Ectodermal cell (in vitro differentiated cells): ENCODE data around the gene AMBN.

ENCODE experiments used
- H3K27ac ChIP-seq: 2 replicates; pipeline ENCODE4 v1.7.0; 2013; ENCODE audit warnings: mild to moderate bottlenecking, low read depth, low read length; ENCODE audit not compliant: insufficient read depth, poor library complexity, severe bottlenecking
- H3K27me3 ChIP-seq: 2 replicates; pipeline ENCODE4 v1.7.0; 2013; ENCODE audit warnings: mild to moderate bottlenecking, low read length; ENCODE audit not compliant: insufficient read depth, control insufficient read depth, poor library complexity, severe bottlenecking
- H3K36me3 ChIP-seq: one replicate; pipeline ENCODE4 v1.7.0; 2013; ENCODE audit warnings: low read length; ENCODE audit not compliant: control insufficient read depth, insufficient read depth
- H3K4me1 ChIP-seq: one replicate; pipeline ENCODE4 v1.7.0; 2013; ENCODE audit warnings: low read length; ENCODE audit not compliant: control insufficient read depth, insufficient read depth
- H3K4me3 ChIP-seq: 2 replicates; pipeline ENCODE4 v1.7.0; 2013; ENCODE audit warnings: low read depth, low read length, control low read depth; ENCODE audit not compliant: insufficient read depth
- H3K9me3 ChIP-seq: 2 replicates; pipeline ENCODE4 v1.7.0; 2013; ENCODE audit warnings: mild to moderate bottlenecking, low read length, moderate library complexity; ENCODE audit not compliant: control insufficient read depth
- WGBS, 2 experiments: methylation state at CpG; one replicate each; pipeline ENCODE4 v1.1.7; 2013; ENCODE audit warnings: missing lambda C conversion rate in 2 of 2; 5-methylcytosine and 5-hydroxymethylcytosine counted together

The AMBN gene

DNA sequence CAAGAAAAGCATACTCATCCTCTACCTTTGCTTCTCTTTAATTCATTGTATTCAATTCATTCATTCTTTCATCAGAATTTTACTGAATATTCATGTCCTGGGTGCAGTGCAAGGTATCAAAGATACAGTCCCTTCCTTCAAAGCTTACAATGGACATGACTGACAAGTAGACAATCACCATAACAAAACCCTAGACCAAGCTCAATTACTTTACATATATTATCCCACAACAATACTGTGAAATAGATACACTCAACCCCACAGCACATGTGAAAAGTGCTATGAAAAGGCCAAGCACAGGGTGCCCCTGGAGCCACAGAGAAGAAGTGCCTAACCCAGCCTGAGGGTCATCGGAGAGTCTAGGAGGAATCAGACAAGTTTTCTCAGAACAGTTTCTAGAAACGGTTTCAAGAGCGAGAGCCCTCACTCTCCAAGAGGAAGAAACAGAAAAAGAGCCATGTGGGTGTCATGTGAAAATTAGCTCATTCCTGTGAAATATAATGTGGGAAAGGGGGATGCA, 15.3 kb downstream of the AMBN start:
- no peak overlapping the region for H3K27ac ChIP-seq
- H3K27me3 ChIP-seq = no peaks in the 10 kb centered on the region
- no peaks in the 10 kb centered on the region for H3K36me3 ChIP-seq
- 93 to 94% methylated on average over 3 of the region's 3 CpGs for WGBS, 2 experiments
- no peaks in the 10 kb centered on the region for H3K9me3 ChIP-seq
- no peaks in the 10 kb centered on the region for H3K4me1 ChIP-seq
- no peak overlapping the region for H3K4me3 ChIP-seq

GRCh38 chr4:70608324-70608723, 16.3 kb downstream of the AMBN start:
- H3K27ac ChIP-seq = no peak overlapping the region
- 93 to 94% methylated on average over 2 of the region's 2 CpGs for WGBS, 2 experiments

DNA sequence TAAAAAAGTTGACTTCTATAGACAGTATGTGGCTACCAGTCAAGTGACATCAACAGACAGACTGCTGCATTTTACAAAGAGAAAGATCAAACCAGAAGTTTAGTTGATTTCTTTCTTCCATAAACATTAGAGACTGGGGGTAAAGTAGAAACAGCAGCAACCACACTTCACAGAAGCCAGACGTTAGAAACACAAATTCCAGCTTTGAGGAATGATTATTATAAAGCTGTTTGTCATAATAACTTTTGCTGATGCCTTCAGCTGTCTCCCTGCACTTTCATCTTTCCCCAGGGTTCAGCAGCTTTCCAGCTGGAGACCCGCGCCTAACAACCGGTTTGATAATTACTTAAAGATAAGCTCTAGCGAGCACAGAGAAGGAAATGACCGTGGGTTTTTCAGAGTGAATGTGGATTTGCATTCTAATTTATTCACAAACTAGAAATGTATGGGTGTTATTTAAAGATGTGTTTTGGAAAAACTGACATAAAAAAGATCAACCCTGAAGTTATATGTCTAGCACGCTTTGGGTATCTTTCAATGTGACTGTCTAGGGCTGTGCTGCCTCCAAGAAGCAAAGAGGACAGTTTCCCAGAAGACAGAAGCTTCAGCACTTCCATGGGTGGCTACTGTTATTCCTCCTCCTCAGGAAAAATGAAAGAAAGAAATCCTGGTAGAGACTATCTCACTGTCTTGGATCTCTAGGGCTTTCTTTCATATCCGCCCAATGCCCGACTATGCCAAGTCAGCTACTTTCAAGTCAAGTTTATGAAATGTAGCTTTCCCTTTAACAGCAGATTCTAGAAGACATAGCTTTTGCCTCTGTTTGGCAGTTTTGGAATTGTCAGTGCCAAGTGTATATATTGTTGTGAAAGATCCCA, 21.5 kb downstream of the AMBN start:
- 85 to 88% methylated on average over 8 to 9 of the region's 9 CpGs for WGBS, 2 experiments

More at GRCh38 chr4:70608324-70608723, 16.3 kb downstream of the AMBN start:
- Histone ChIP-seq H3K9me3 (no peaks in the 10 kb centered on the region), H3K27me3 (no peaks in the 10 kb centered on the region), H3K36me3 (no peaks in the 10 kb centered on the region), H3K4me3 (no peak overlapping the region), H3K4me1 (no peaks in the 10 kb centered on the region)

GRCh38 chr4:70614184-70614555, 22.1 kb downstream of the AMBN start:
- no peaks in the 10 kb centered on the region for H3K27me3 ChIP-seq
- H3K4me1 ChIP-seq = no peaks in the 10 kb centered on the region
- H3K27ac ChIP-seq = no peak overlapping the region
- no peaks in the 10 kb centered on the region for H3K36me3 ChIP-seq
- 92 to 93% methylated on average over 3 of the region's 3 CpGs for WGBS, 2 experiments
- H3K4me3 ChIP-seq = no peak overlapping the region
- no peaks in the 10 kb centered on the region for H3K9me3 ChIP-seq

More for the DNA sequence above, 21.5 kb downstream of the AMBN start:
- H3K36me3 ChIP-seq = no peaks in the 10 kb centered on the region
- no peak overlapping the region for H3K27ac ChIP-seq
- H3K4me3 ChIP-seq = no peak overlapping the region
- no peaks in the 10 kb centered on the region for H3K9me3 ChIP-seq
- no peaks in the 10 kb centered on the region for H3K4me1 ChIP-seq
- H3K27me3 ChIP-seq = no peaks in the 10 kb centered on the region

- WGBS, 2 experiments = 92 to 93% methylated on average over 4 of the region's 4 CpGs
- Histone ChIP-seq H3K4me1 (no peaks in the 10 kb centered on the region), H3K27ac (no peak overlapping the region), H3K36me3 (no peaks in the 10 kb centered on the region), H3K9me3 (no peaks in the 10 kb centered on the region), H3K27me3 (no peaks in the 10 kb centered on the region), H3K4me3 (no peak overlapping the region)
Measured at GRCh38 chr4:70619288-70619687, 27.2 kb downstream of the AMBN start.

GRCh38 chr4:70619778-70620177, 27.7 kb downstream of the AMBN start:
- Histone ChIP-seq H3K27ac (no peak overlapping the region), H3K9me3 (no peaks in the 10 kb centered on the region), H3K27me3 (no peaks in the 10 kb centered on the region), H3K36me3 (no peaks in the 10 kb centered on the region), H3K4me3 (no peak overlapping the region), H3K4me1 (no peaks in the 10 kb centered on the region)
- WGBS, 2 experiments = 100% methylated on average over 1 to 2 of the region's 2 CpGs

DNA sequence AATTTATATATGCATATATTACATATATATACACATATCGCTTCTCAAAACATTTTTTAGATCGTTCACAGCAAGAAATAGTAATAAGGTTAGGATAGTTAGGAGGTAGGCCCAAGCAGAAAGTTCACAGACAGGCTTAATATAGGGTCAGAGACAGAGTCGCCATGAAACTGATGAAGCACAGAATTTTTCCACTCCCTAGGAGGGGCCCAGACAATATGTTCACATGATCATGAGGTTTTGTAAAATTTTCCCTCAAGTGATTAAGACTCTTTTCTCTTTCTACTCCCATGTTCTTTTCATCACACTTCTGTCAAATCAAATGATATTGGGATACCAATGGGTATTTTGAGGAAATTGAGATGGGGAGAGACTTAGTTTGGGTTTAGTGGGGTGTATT, 31.3 kb downstream of the AMBN start:
- WGBS, 2 experiments = 95 to 100% methylated on average over 1 to 2 of the region's 3 CpGs
- Histone ChIP-seq H3K36me3 (no peaks in the 10 kb centered on the region), H3K9me3 (no peaks in the 10 kb centered on the region), H3K27ac (no peak overlapping the region), H3K4me1 (no peaks in the 10 kb centered on the region), H3K4me3 (no peak overlapping the region), H3K27me3 (no peaks in the 10 kb centered on the region)

GRCh38 chr4:70624226-70624793, 32.3 kb downstream of the AMBN start:
- Histone ChIP-seq H3K27me3 (no peaks in the 10 kb centered on the region), H3K4me3 (no peak overlapping the region), H3K27ac (no peak overlapping the region), H3K4me1 (no peaks in the 10 kb centered on the region), H3K36me3 (no peaks in the 10 kb centered on the region), H3K9me3 (no peaks in the 10 kb centered on the region)
- WGBS, 2 experiments = 92% methylated on average over 1 of the region's 1 CpG; no CpG with 5 or more reads in 1 of the 2 experiments

- no peak overlapping the region for H3K27ac ChIP-seq
- no peaks in the 10 kb centered on the region for H3K4me1 ChIP-seq
- no peaks in the 10 kb centered on the region for H3K36me3 ChIP-seq
- H3K9me3 ChIP-seq = no peaks in the 10 kb centered on the region
- 91 to 95% methylated on average over 1 of the region's 1 CpG for whole genome bisulfite sequencing, 2 experiments
- H3K27me3 ChIP-seq = no peaks in the 10 kb centered on the region
- H3K4me3 ChIP-seq = no peak overlapping the region
Measured at GRCh38 chr4:70627620-70628019, 35.6 kb downstream of the AMBN start.

GRCh38 chr4:70628444-70628843, 36.4 kb downstream of the AMBN start, which contains the start of gene ENAM:
Gene ENAM, plus strand, starts transcription at chr4:70628744. Its CDS starts 757 bp downstream, at chr4:70629501.
- H3K4me3 ChIP-seq = no peak within 1 kb of the TSS
- WGBS, 2 experiments = 92 to 93% methylated on average over 2 of the region's 2 CpGs

More at GRCh38 chr4:70628444-70628843, 36.4 kb downstream of the AMBN start, which contains the start of gene ENAM:
- H3K27me3 ChIP-seq = no peaks in the 10 kb centered on the region
- no peaks in the 10 kb centered on the region for H3K9me3 ChIP-seq
- no peaks in the 10 kb centered on the region for H3K4me1 ChIP-seq
- H3K27ac ChIP-seq = no peak within 1 kb of the TSS
- no peaks in the 10 kb centered on the region for H3K36me3 ChIP-seq
